ENCODE results near the gene GM2A. TPM values are rescaled to one million over a fixed set of nuclear protein-coding genes. Genes with fewer than 3 reads are reported as not detected.
"Not testable (repeated sequence)": the region's sequence is repeated elsewhere in the genome, so short reads cannot be mapped to it uniquely, and the experiment has no call there.

Gene GM2A
- total RNA-seq, 1 experiment from 2014 or later: 24.5 TPM

DNA sequence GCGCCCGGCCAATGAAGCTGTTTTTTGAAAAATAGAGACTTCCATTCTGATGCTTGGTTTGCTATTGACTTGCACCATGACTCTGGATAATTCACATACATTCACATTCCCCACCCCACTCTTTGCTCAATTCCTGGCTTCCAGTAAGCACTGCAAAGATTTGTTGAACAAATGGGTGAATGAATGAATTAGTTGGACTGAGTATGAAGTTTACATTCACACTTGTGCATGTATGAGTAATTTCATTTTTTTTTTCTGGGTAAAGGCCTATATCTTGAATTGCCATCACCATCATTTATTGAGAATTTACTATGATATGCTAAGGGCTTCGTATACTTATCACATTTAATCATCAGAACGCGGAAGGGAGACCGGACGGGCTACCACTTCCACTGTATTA is 15.3 kb upstream of the GM2A start:
- Histone ChIP-seq H3K4me3 (no peak overlapping the region), H3K9me3 (ENCODE audit: insufficient read depth, low read depth) (no peaks in the 10 kb centered on the region), H3K4me2 (no peak overlapping the region), H2AFZ (no peak overlapping the region), H3K4me1 (replicated peaks; ENCODE audit: insufficient read depth) (peaks cover 8% of the 10 kb centered on the region), H3K27ac (no peak overlapping the region), H3K9me2 (ENCODE audit: insufficient read depth) (no peaks in the 10 kb centered on the region), H3K27me3 (ENCODE audit: insufficient read depth, low read depth) (0 out of 2 replicates have a peak, but pooled peaks cover 7% of the 10 kb centered on the region), H4K20me1 (ENCODE audit: insufficient read depth) (no peaks in the 10 kb centered on the region), H3F3A (ENCODE audit: insufficient read depth, low read depth) (no peaks in the 10 kb centered on the region), H3K79me2 (ENCODE audit: low read depth) (no peaks in the 10 kb centered on the region), H3K36me3 (ENCODE audit: low read depth) (no peaks in the 10 kb centered on the region)
- BruUV-seq (replicated peaks): no TSS peak
- POLR2A ChIA-PET (ENCODE audit: unreplicated experiment): interaction anchor here (0.8 kb wide), 1 partner anchor 532 kb away, joined by 12 read pairs; no protein-coding TSS in a partner anchor
- CTCF ChIA-PET: no interaction called here
- intact Hi-C loops (cut with micrococcal nuclease; ENCODE audit: unreplicated experiment): loop anchor here (2.0 to 10.0 kb wide), 3 partner anchors 73 to 433 kb away; no protein-coding TSS in a partner anchor
- TF ChIP-seq, protein P1, sequence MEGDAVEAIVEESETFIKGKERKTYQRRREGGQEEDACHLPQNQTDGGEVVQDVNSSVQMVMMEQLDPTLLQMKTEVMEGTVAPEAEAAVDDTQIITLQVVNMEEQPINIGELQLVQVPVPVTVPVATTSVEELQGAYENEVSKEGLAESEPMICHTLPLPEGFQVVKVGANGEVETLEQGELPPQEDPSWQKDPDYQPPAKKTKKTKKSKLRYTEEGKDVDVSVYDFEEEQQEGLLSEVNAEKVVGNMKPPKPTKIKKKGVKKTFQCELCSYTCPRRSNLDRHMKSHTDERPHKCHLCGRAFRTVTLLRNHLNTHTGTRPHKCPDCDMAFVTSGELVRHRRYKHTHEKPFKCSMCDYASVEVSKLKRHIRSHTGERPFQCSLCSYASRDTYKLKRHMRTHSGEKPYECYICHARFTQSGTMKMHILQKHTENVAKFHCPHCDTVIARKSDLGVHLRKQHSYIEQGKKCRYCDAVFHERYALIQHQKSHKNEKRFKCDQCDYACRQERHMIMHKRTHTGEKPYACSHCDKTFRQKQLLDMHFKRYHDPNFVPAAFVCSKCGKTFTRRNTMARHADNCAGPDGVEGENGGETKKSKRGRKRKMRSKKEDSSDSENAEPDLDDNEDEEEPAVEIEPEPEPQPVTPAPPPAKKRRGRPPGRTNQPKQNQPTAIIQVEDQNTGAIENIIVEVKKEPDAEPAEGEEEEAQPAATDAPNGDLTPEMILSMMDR (conservative IDR thresholded peaks at IDR 0.05): no peak
- TF ChIP-seq EZH2 (IDR thresholded peaks at IDR 0.05; ENCODE audit: low read depth): no peak
- no peak for DNase-seq

DNA sequence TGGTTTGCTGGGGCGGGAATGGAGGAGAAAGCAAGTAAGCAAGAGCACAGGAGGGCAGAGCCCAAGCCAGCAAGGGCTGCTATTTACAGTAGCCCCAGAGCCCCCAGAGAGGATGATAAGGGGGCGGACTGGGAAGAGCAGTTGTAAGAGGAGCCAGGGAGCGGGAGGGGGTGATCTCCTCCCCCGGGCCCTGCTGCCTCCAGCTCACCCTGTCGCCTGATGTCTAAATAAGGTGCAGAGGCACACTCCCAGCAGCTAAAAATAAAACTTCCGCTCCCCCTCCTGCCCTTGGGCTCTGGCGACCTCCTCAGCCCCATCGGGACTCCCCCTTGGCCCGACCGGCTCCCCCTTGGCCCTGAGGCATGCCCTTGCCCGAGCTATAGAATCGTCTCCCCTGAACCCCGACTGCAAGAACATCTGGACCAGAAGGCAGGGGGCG is 14.7 kb upstream of the GM2A start:
- H3K4me3 ChIP-seq: no peak overlapping the region
- H2AFZ ChIP-seq: no peak overlapping the region
- no peaks in the 10 kb centered on the region for H3K9me3 ChIP-seq (ENCODE audit: insufficient read depth, low read depth)
- no peak overlapping the region for H3K4me2 ChIP-seq
- intact Hi-C loops (cut with micrococcal nuclease; ENCODE audit: unreplicated experiment): loop anchor here (2.0 to 10.0 kb wide), 3 partner anchors 74 to 434 kb away; no protein-coding TSS in a partner anchor
- peaks cover 8% of the 10 kb centered on the region for H3K4me1 ChIP-seq (replicated peaks; ENCODE audit: insufficient read depth)
- BruUV-seq (replicated peaks): no TSS peak
- 0 out of 2 replicates have a peak, but pooled peaks cover 7% of the 10 kb centered on the region for H3K27me3 ChIP-seq (ENCODE audit: insufficient read depth, low read depth)
- no peaks in the 10 kb centered on the region for H3K9me2 ChIP-seq (ENCODE audit: insufficient read depth)
- no peak overlapping the region for H3K27ac ChIP-seq
- CTCF ChIA-PET: interaction anchor here (0.7 to 1.2 kb wide), 2 partner anchors 14 to 78 kb away, joined by 3 to 5 read pairs; partner anchors contain the start of gene GM2A
- POLR2A ChIA-PET (ENCODE audit: unreplicated experiment): no interaction called here
- no peaks in the 10 kb centered on the region for H3F3A ChIP-seq (ENCODE audit: insufficient read depth, low read depth)
- H3K36me3 ChIP-seq (ENCODE audit: low read depth): no peaks in the 10 kb centered on the region
- no peak for TF ChIP-seq EZH2 (IDR thresholded peaks at IDR 0.05; ENCODE audit: low read depth)
- TF ChIP-seq, protein P1 (conservative IDR thresholded peaks at IDR 0.05): no peak
- DNase-seq: no peak
- H4K20me1 ChIP-seq (ENCODE audit: insufficient read depth): no peaks in the 10 kb centered on the region
- H3K79me2 ChIP-seq (ENCODE audit: low read depth): no peaks in the 10 kb centered on the region

DNA sequence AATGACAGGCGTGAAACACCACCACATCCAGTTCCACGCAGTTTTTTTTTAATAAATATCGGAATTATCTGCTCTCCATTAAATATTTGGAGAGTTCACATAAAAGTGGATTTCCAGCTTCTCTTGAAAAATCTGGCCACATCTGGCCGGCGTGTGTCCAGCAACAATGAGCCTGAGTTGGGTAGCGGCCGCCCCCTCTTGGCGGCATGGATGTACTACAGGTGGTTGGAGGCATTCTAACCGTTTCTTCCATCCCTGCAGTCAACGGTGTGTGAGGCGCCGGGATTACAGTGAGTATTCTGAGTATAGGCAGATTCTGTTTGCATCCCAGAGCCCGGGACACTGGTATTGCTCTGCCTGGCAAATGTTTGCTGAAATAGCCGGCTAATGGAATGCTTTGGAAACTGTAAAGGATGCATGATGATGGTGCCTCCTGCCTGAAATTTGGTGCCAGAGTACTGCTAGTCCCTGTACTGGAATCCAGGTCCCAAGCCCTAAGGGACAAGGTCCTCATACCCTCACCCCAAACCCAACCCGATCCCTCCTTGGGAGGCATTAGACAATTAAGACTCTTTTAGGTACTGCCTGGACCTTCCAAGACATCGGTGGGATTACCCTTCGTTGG is 13.6 kb upstream of the GM2A start:
- Histone ChIP-seq H4K20me1 (ENCODE audit: insufficient read depth) (no peaks in the 10 kb centered on the region), H3K79me2 (ENCODE audit: low read depth) (no peaks in the 10 kb centered on the region), H3K27ac (no peak overlapping the region), H2AFZ (no peak overlapping the region), H3K9me3 (ENCODE audit: insufficient read depth, low read depth) (no peaks in the 10 kb centered on the region), H3F3A (ENCODE audit: insufficient read depth, low read depth) (no peaks in the 10 kb centered on the region), H3K4me3 (no peak overlapping the region), H3K9me2 (ENCODE audit: insufficient read depth) (no peaks in the 10 kb centered on the region), H3K27me3 (ENCODE audit: insufficient read depth, low read depth) (0 out of 2 replicates have a peak, but pooled peaks cover 4% of the 10 kb centered on the region), H3K4me1 (replicated peaks; ENCODE audit: insufficient read depth) (peaks cover 8% of the 10 kb centered on the region), H3K36me3 (ENCODE audit: low read depth) (no peaks in the 10 kb centered on the region), H3K4me2 (no peak overlapping the region)
- DNase-seq: peak in 1 of 2 experiments; percentile 63
- intact Hi-C loops (cut with micrococcal nuclease; ENCODE audit: unreplicated experiment): loop anchor here (1.0 to 10.0 kb wide), 5 partner anchors 75 to 435 kb away; no protein-coding TSS in a partner anchor
- no TSS peak for BruUV-seq (replicated peaks)
- ChIA-PET CTCF (interaction anchor here (0.6 to 1.5 kb wide), 7 partner anchors 11 to 1282 kb away, joined by 3 to 14 read pairs (median 4); no protein-coding TSS in a partner anchor), POLR2A (ENCODE audit: unreplicated experiment) (no interaction called here)
- TF ChIP-seq, protein P1 (conservative IDR thresholded peaks at IDR 0.05): peak; percentile 88
- no peak for TF ChIP-seq EZH2 (IDR thresholded peaks at IDR 0.05; ENCODE audit: low read depth)

DNA sequence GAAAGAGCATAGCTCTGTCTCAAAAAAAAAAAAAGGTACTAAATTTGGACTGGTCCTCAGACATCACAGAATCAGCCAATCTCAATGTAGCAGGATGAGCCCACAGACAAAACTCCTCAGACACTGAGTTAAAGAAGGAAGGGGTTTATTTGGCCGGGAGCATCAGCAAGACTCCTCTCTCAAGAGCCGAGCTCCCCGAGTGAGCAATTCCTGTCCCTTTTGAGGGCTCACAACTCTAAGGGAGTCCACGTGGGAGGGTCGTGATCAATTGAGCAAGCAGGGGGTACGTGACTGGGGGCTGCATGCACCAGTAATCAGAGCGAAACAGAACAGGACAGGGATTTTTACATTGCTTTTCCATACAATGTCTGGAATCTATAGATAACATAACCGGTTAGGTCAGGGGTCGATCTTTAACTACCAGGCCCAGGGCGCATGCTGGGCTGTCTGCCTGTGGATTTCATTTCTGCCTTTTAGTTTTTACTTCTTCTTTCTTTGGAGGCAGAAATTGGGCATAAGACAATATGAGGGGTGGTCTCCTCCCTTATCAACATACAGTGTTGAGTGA is 12.6 kb upstream of the GM2A start:
- H3F3A ChIP-seq (ENCODE audit: insufficient read depth, low read depth); H3K27ac ChIP-seq; intact Hi-C loops (cut with micrococcal nuclease; ENCODE audit: unreplicated experiment); H3K79me2 ChIP-seq (ENCODE audit: low read depth); H3K27me3 ChIP-seq (ENCODE audit: insufficient read depth, low read depth); H3K4me3 ChIP-seq; H2AFZ ChIP-seq; H4K20me1 ChIP-seq (ENCODE audit: insufficient read depth); DNase-seq; H3K9me2 ChIP-seq (ENCODE audit: insufficient read depth); BruUV-seq (replicated peaks); H3K4me1 ChIP-seq (replicated peaks; ENCODE audit: insufficient read depth); H3K9me3 ChIP-seq (ENCODE audit: insufficient read depth, low read depth); H3K36me3 ChIP-seq (ENCODE audit: low read depth); H3K4me2 ChIP-seq: not testable (repeated sequence)
- ChIA-PET CTCF (interaction anchor here (0.6 kb wide), 1 partner anchor 1283 kb away, joined by 3 read pairs; no protein-coding TSS in a partner anchor), POLR2A (ENCODE audit: unreplicated experiment) (interaction anchor here (0.6 kb wide), 1 partner anchor 14 kb away, joined by 3 read pairs; no protein-coding TSS in a partner anchor)
